H1 (cell line): ENCODE results near the gene KRT17. TPM values are rescaled to one million over a fixed set of nuclear protein-coding genes. Genes with fewer than 3 reads are reported as not detected.

Source experiments
- CTCF ChIA-PET: fragments of 300-600 bp; sonication (Branson Sonifier 250); formaldehyde crosslinking; loops from one replicate; lab custom pipeline; 2021; ENCODE audit not compliant: partially characterized antibody; lab: Charles Lee
- POLR2A ChIA-PET: fragments of 300-600 bp; sonication (Branson Sonifier 250); formaldehyde crosslinking; loops from one replicate; lab custom pipeline; 2021; ENCODE audit warnings: inconsistent platforms; ENCODE audit not compliant: partially characterized antibody; lab: Charles Lee
- DNase-seq, 2 experiments: peaks; one replicate each; pipeline versions ENCODE4 v3.0.0 to v3.0.0-alpha.2; 2010 to 2022; ENCODE audit warnings: low spot score in 2 of 2, low read depth in 1 of 2, mixed read lengths in 1 of 2
- FAIRE-seq: peaks from 2 replicates; lab custom pipeline; 2011; peaks lifted over from hg19 to GRCh38; lab: Jason Lieb, UNC
- H2AFZ ChIP-seq: 2 replicates; pipeline ENCODE4 v1.8.1; 2012; ENCODE audit warnings: low read length, inconsistent platforms
- H2AK5ac ChIP-seq: 2 replicates; pipeline ENCODE4 v1.6.1; 2013; ENCODE audit warnings: low read depth, low read length
- H2BK120ac ChIP-seq: replicated peaks from 2 replicates; pipeline ENCODE3; 2013; ENCODE audit warnings: low read depth, low read length, inconsistent platforms
- H2BK12ac ChIP-seq: 2 replicates; pipeline ENCODE4 v1.6.1; 2013; ENCODE audit warnings: low read depth, low read length
- H2BK15ac ChIP-seq: 2 replicates; pipeline ENCODE4 v1.6.1; 2013; ENCODE audit warnings: low read length
- H2BK20ac ChIP-seq: 2 replicates; pipeline ENCODE4 v1.6.1; 2013; ENCODE audit warnings: low read length
- H2BK5ac ChIP-seq: 2 replicates; pipeline ENCODE4 v1.6.1; 2013; ENCODE audit warnings: low read depth, low read length
- H3K14ac ChIP-seq: 2 replicates; pipeline ENCODE4 v1.6.1; 2013; ENCODE audit warnings: inconsistent platforms; ENCODE audit not compliant: insufficient read length
- H3K18ac ChIP-seq: 2 replicates; pipeline ENCODE4 v1.6.1; 2013; ENCODE audit warnings: low read length; ENCODE audit errors: extremely low read depth
- H3K23ac ChIP-seq: 2 replicates; pipeline ENCODE4 v1.6.1; 2013; ENCODE audit warnings: inconsistent platforms; ENCODE audit not compliant: insufficient read length
- H3K23me2 ChIP-seq: 2 replicates; pipeline ENCODE4 v1.6.1; 2013; ENCODE audit warnings: low read depth, low read length
- H3K27ac ChIP-seq: 2 replicates; pipeline ENCODE4 v1.6.1; 2011; ENCODE audit warnings: low read depth, low read length, inconsistent platforms
- H3K27me3 ChIP-seq, 4 experiments: replicated peaks in 1 of 4; 1 replicate in 1 of 4; 2 replicates in 3 of 4; pipeline versions ENCODE4 v1.6.1 to v1.8.1; 2011 to 2013; ENCODE audit warnings: low read length in 3 of 4, mild to moderate bottlenecking in 3 of 4, inconsistent platforms in 2 of 4, mixed read lengths in 2 of 4, moderate library complexity in 1 of 4; ENCODE audit not compliant: control insufficient read depth in 3 of 4, insufficient read depth in 3 of 4; ENCODE audit errors: extremely low read depth in 1 of 4
- H3K36me3 ChIP-seq, 4 experiments: 2 replicates each; pipeline versions ENCODE4 v1.6.1 to v1.8.1; 2011 to 2013; ENCODE audit warnings: mild to moderate bottlenecking in 4 of 4, low read length in 3 of 4, moderate library complexity in 2 of 4, control low read depth in 1 of 4, inconsistent platforms in 1 of 4; ENCODE audit not compliant: insufficient read depth in 4 of 4, control insufficient read depth in 2 of 4
- H3K4ac ChIP-seq: replicated peaks from 2 replicates; pipeline ENCODE3; 2013; ENCODE audit warnings: low read length, low read depth, mixed read lengths, inconsistent platforms; ENCODE audit not compliant: insufficient read length
- H3K4me1 ChIP-seq, 4 experiments: replicated peaks in 1 of 4; 1 replicate in 1 of 4; 2 replicates in 3 of 4; pipeline versions ENCODE4 v1.6.1 to v1.8.1; 2011 to 2013; ENCODE audit warnings: low read length in 3 of 4, inconsistent platforms in 2 of 4, mixed read lengths in 1 of 4; ENCODE audit not compliant: insufficient read depth in 4 of 4, control insufficient read depth in 3 of 4
- H3K4me2 ChIP-seq, 2 experiments: 2 replicates each; pipeline versions ENCODE4 v1.6.1 to v1.8.1; 2011 to 2013; ENCODE audit warnings: low read depth in 2 of 2, low read length in 2 of 2, control low read depth in 1 of 2, inconsistent platforms in 1 of 2, mild to moderate bottlenecking in 1 of 2; ENCODE audit not compliant: insufficient read depth in 1 of 2
- H3K4me3 ChIP-seq, 4 experiments: fragments of 200-600, 300-600 bp in 1 of 4; sonication (generic), shearing (Covaris generic), sonication (Bioruptor Twin) in 1 of 4; 2 replicates each; pipeline versions ENCODE4 v1.5.1 to v1.8.1; 2011 to 2016; ENCODE audit warnings: low read length in 4 of 4, low read depth in 3 of 4, control low read depth in 2 of 4, inconsistent platforms in 2 of 4, mild to moderate bottlenecking in 2 of 4, mixed read lengths in 1 of 4, moderate library complexity in 1 of 4; ENCODE audit not compliant: insufficient read depth in 2 of 4; ENCODE audit errors: extremely low read depth in 1 of 4
- H3K56ac ChIP-seq: replicated peaks from 2 replicates; pipeline ENCODE3; 2013; ENCODE audit warnings: low read depth, mild to moderate bottlenecking, mixed read lengths, low read length, inconsistent platforms; ENCODE audit not compliant: insufficient read length
- H3K79me1 ChIP-seq: 2 replicates; pipeline ENCODE4 v1.6.1; 2013; ENCODE audit warnings: low read depth, low read length, control low read depth
- H3K79me2 ChIP-seq, 2 experiments: 2 replicates each; pipeline versions ENCODE4 v1.6.1 to v1.8.1; 2012 to 2013; ENCODE audit warnings: low read length in 2 of 2, mild to moderate bottlenecking in 2 of 2, inconsistent platforms in 1 of 2; ENCODE audit not compliant: insufficient read depth in 2 of 2, control insufficient read depth in 1 of 2
- H3K9ac ChIP-seq, 4 experiments: replicated peaks in 1 of 4; 1 replicate in 1 of 4; 2 replicates in 3 of 4; pipeline versions ENCODE4 v1.6.1 to v1.8.1; 2011 to 2013; ENCODE audit warnings: low read depth in 3 of 4, low read length in 3 of 4, control low read depth in 2 of 4, mild to moderate bottlenecking in 2 of 4, moderate library complexity in 2 of 4, inconsistent platforms in 1 of 4; ENCODE audit errors: extremely low read depth in 1 of 4
- H3K9me3 ChIP-seq, 2 experiments: 2 replicates each; pipeline versions ENCODE4 v1.6.1 to v1.8.1; 2012 to 2013; ENCODE audit warnings: mild to moderate bottlenecking in 2 of 2, moderate library complexity in 2 of 2, control low read depth in 1 of 2, inconsistent platforms in 1 of 2, low read depth in 1 of 2, low read length in 1 of 2, mixed read lengths in 1 of 2; ENCODE audit not compliant: insufficient read depth in 2 of 2
- H4K20me1 ChIP-seq, 2 experiments: replicated peaks in 1 of 2; 2 replicates each; pipeline versions ENCODE3 to v1.8.1; 2011 to 2013; ENCODE audit warnings: inconsistent platforms in 2 of 2, low read length in 2 of 2, mild to moderate bottlenecking in 1 of 2; ENCODE audit not compliant: insufficient read depth in 2 of 2, control insufficient read depth in 1 of 2
- H4K5ac ChIP-seq: 2 replicates; pipeline ENCODE4 v1.6.1; 2013; ENCODE audit warnings: low read length, low read depth, mixed read lengths, inconsistent platforms; ENCODE audit not compliant: insufficient read length
- H4K8ac ChIP-seq: 2 replicates; pipeline ENCODE4 v1.8.0; 2013; ENCODE audit warnings: mild to moderate bottlenecking, moderate library complexity, low read length, inconsistent platforms; ENCODE audit not compliant: insufficient read depth; ENCODE audit errors: extremely low read depth
- H4K91ac ChIP-seq: replicated peaks from 2 replicates; pipeline ENCODE3; 2013; ENCODE audit warnings: low read length, mixed read lengths, inconsistent platforms; ENCODE audit not compliant: insufficient read length
- BACH1 ChIP-seq: IDR thresholded peaks from 2 replicates; pipeline ENCODE4 v1.6.1; 2012; ENCODE audit warnings: low read length, improper control_type of control experiment
- CTCF ChIP-seq, 3 experiments: IDR thresholded peaks; 1 replicate in 2 of 3; 2 replicates in 1 of 3; pipeline versions ENCODE4 v1.5.1 to v1.6.1; 2011; ENCODE audit warnings: low read length in 3 of 3, mild to moderate bottlenecking in 3 of 3, inconsistent platforms in 2 of 3, low read depth in 1 of 3, moderate library complexity in 1 of 3; ENCODE audit not compliant: insufficient read depth in 1 of 3; ENCODE audit errors: control extremely low read depth in 1 of 3
- KDM4A ChIP-seq: IDR thresholded peaks from one replicate; pipeline ENCODE4 v1.7.1; 2012; ENCODE audit warnings: low read depth, mild to moderate bottlenecking, moderate library complexity, low read length, inconsistent platforms; ENCODE audit not compliant: severe bottlenecking
- POLR2AphosphoS5 ChIP-seq: IDR thresholded peaks from 2 replicates; pipeline ENCODE4 v1.6.1; 2011; ENCODE audit warnings: low read depth, low read length
- RAD21 ChIP-seq, 2 experiments: IDR thresholded peaks in 1 of 2; conservative IDR thresholded peaks in 1 of 2; 2 replicates each; pipeline ENCODE4 v1.6.1; 2011; ENCODE audit warnings: low read depth in 2 of 2, low read length in 2 of 2, improper control_type of control experiment in 1 of 2, inconsistent platforms in 1 of 2, mild to moderate bottlenecking in 1 of 2, moderate library complexity in 1 of 2
- RXRA ChIP-seq: IDR thresholded peaks from 2 replicates; pipeline ENCODE4 v1.6.1; 2011; ENCODE audit warnings: low read depth, mild to moderate bottlenecking, low read length, moderate library complexity; ENCODE audit not compliant: insufficient read depth
- TBP ChIP-seq: IDR thresholded peaks from 2 replicates; pipeline ENCODE4 v1.6.1; 2011; ENCODE audit warnings: low read depth, low read length, improper control_type of control experiment
- YY1 ChIP-seq: IDR thresholded peaks from 2 replicates; pipeline ENCODE4 v1.6.1; 2011; ENCODE audit warnings: low read depth, mild to moderate bottlenecking, low read length
- WGBS, 2 experiments: shearing (Covaris generic) in 1 of 2; methylation state at CpG; one replicate each; pipeline versions ENCODE4 v1.1.6 to v1.1.7; 2013 to 2015; ENCODE audit warnings: low lambda C conversion rate in 2 of 2, mixed read lengths in 2 of 2, inconsistent platforms in 1 of 2, low coverage in 1 of 2, missing lambda C conversion rate in 1 of 2; ENCODE audit not compliant: insufficient replicate concordance in 2 of 2, insufficient coverage in 1 of 2, insufficient read length in 1 of 2; ENCODE audit errors: extremely low coverage in 1 of 2, missing lambda C conversion rate in 1 of 2; 5-methylcytosine and 5-hydroxymethylcytosine counted together
- polyA plus RNA-seq, 7 experiments: library from polyadenylated mRNA; depleted of rRNA in 3 of 7; stranded (reverse) in 5 of 7; unstranded in 2 of 7; fragments of >200 nt in 5 of 7; fragments of 200-250 nt in 2 of 7; gene quantifications; 1 replicate in 5 of 7; 2 replicates in 1 of 7; 4 replicates in 1 of 7; pipeline versions ENCODE4 v1.2.1 to v1.2.3, GENCODE V29; 2011 to 2013; ENCODE audit warnings: missing spikeins in 2 of 7, mixed read lengths in 2 of 7
- total RNA-seq: library from RNA; stranded (reverse); fragmentation: NEBNext Ultra II Directional; extraction: Animal tissue kit (Norgen Biotek cat#: 25700); gene quantifications from 2 replicates; pipeline ENCODE4 v1.2.1, GENCODE V29; 2021

KRT17 gene
- total and polyA plus RNA-seq, 2 of the 8 experiments (the other 6 are each of a cell fraction or from before 2014, with no cell fraction given) = 0.50 to 0.95 TPM

GRCh38 chr17:41648411-41649195, 24.2 kb upstream of the KRT17 start:
- ChIA-PET POLR2A (interaction anchor here (0.8 to 4.1 kb wide), 9 partner anchors 13 to 120 kb away, joined by 3 to 23 read pairs (median 4); partner anchors contain the start of genes EIF1 and KRT19), CTCF (interaction anchor here (0.6 to 20.4 kb wide), 74 partner anchors 9 to 1225 kb away, joined by 3 to 492 read pairs (median 5); partner anchors contain the start of genes KRT14, KRT15, KRT17 and KRT33A)
- Histone ChIP-seq H3K4me1 (peaks cover 0 to 6% (median 2%) of the 10 kb centered on the region in 4 experiments; a peak in 4 of 7 replicates), H3K79me2 (no peaks in the 10 kb centered on the region), H4K5ac (peak overlapping the region; percentile 18), H3K56ac (no peak overlapping the region), H4K91ac (peak overlapping the region; percentile 71), H2BK5ac (no peak overlapping the region), H2BK120ac (no peak overlapping the region), H2BK12ac (0 out of 2 replicates have a peak overlapping the region, but pooled peaks have one; percentile 2), H2AFZ (peak overlapping the region; percentile 52; the same call in 1 of the 2 replicates), H3K27ac (no peak overlapping the region), H3K9me3 (no peaks in the 10 kb centered on the region), H3K23ac (no peak overlapping the region), H3K4me3 (peak overlapping the region; percentile 26 to 61 (median 44); a peak in 7 of 8 replicates), H3K9ac (no peak overlapping the region), H3K23me2 (peaks cover 17% of the 10 kb centered on the region; the same call in 1 of the 2 replicates), H3K27me3 (no peaks in the 10 kb centered on the region; a peak in 2 of 7 replicates), H4K8ac (peak overlapping the region; percentile 58; the same call in 1 of the 2 replicates), H2BK15ac (peak overlapping the region; percentile 99; the same call in 1 of the 2 replicates), H3K4ac (no peak overlapping the region), H2BK20ac (no peak overlapping the region), H3K79me1 (no peaks in the 10 kb centered on the region), H3K36me3 (no peaks in the 10 kb centered on the region), H4K20me1 (peaks cover 0 to 8% of the 10 kb centered on the region in 2 experiments), H3K4me2 (peak overlapping the region; percentile 54 to 83), H3K18ac (0 out of 2 replicates have a peak overlapping the region, but pooled peaks have one; percentile 82), H3K14ac (no peak overlapping the region), H2AK5ac (no peak overlapping the region)
- DNase-seq (peak; percentile 74 to 96), FAIRE-seq (peak; percentile 60)
- WGBS, 2 experiments = 11% methylated on average over 36 of the region's 39 CpGs; no CpG with 5 or more reads in 1 of the 2 experiments
- 0 out of 2 replicates have a peak, but pooled peaks have one; percentile 20 for TF ChIP-seq YY1
- no peak for TF ChIP-seq RXRA
- peak; percentile 24; the same call in 1 of the 2 replicates for TF ChIP-seq TBP
- peak; percentile 51 for TF ChIP-seq KDM4A
- TF ChIP-seq CTCF (IDR thresholded peaks at IDR 0.05; ENCODE audit: control extremely low read depth in 1 of 3, insufficient read depth in 1 of 3, low read depth in 1 of 3, low read length in 3 of 3) = peak; percentile 91 to 97 (median 96)
- TF ChIP-seq POLR2AphosphoS5 = no peak
- peak; percentile 88 for TF ChIP-seq BACH1
- peak; percentile 64 to 74 for TF ChIP-seq RAD21 (IDR thresholded peaks at IDR 0.05 in 1 of 2, conservative IDR thresholded peaks at IDR 0.05 in 1 of 2; ENCODE audit: low read depth in 2 of 2, low read length in 2 of 2)
